ENCODE results near the gene LIX1L.

LIX1L gene

DNA sequence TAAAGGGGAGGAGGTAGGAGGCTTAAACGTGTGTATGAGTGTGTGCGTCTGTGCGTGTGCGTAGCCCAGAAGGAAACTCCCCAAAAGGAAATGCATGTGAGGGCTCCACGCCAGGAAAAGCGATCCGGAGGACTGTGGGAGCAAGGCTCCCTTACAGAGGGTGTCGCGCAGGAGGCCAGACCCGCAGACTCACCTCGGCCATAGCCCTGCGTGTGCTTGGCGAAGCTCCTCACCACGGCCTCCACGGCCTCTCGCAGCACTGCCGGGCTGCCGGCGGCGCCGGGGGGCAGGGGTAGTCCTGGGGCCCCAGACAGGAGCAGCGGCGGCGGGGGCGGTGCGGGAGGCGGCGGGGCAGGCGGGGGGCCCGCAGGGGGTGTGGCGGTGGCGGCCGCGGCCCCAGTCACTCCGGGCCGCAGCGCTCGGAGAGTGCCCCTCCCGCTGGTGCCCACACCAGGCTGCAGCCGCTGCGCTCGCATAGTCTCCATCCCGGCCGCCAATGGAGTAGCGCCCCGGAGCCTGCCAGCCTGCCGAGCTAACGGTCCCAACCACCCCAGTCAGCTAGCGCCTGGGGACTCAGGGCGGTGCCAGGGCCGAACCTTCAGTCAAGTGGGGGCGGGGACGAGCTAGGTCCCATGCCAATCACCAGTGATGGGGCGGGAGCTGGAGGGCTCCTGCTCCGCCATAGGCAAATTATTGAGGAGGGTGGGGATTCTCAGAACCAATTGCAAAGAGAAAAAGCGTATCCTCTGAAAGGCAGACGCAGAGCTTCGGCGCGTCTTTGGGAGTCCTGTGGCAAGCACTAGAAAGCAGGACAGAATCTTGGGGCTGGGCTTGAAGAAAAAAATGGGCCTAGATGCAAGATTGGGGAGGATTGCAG is at the start of gene LIX1L:
LIX1L (minus strand) TSS at position 575 of the 877 bp plus-strand sequence; CDS start at position 485, 90 bp downstream.
- DNase-seq, result peak; percentile 96

DNA sequence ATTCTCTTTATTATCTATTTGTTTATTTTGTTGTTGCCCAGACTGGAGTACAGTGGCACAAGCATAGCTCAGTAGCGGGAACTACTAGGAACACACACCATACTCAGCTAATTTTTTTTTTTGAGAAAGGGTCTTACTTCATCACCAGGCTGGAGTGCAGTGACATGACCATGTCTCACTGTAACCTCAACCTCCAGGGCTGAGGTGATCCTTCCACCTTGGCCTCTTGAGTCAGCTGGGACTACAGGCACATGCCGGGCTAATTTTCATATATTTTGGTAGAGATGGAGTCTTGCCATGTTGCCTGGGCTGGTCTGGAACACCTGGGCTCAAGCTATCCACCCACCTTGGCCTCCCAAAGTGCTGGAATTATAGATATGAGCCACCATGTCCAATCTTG is 43.9 kb upstream of the LIX1L start:
- no peak for DNase-seq

DNA sequence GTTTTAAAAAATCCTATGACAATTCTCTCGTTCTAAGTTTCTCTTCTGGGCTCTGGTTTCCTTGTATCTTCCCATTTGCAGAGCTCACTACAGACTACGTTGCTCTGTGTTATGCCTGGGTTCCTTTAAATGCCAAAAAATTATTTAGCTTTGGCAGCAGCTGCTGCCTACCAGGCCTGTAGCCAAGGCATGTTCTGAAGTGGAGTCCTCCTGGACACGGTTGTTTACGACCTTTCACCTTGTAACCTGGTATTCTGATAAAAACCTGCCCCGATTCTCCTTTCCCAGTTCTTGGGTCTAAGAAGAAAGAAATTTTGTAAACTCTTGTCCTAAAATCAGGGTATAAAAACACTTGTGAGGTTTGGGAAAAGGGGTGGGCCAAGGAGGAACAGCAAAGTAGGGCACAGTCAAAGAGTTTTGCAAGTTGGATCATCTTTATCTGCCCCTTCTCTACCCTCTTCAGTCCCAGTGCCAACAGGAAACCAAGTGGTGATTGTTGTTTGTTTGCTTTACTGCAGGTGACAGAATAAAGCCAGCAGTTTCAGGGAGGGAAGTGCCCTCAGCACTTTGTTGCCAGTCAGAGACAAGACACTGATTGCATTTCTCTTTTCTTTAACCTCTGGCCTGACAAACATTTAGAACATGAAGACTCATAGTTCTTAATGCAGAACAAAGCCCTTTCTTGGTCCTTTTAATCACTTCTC is 41.7 kb upstream of the LIX1L start:
- peak; percentile 27 for DNase-seq

DNA sequence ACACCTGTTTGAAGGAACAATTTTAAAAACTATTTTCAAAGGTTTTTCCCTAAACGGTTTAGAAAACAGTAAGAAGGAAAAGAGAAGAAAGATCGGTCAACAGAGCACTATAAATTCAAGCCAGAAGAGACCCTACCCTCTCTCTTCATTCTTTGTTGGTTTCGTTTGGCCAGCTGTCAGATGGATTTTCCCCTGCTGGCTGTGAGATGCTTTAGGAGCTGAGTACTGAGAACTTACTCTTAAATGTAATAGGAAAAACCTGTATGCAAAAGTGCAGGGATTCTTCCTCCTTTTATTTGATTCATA is 39.9 kb upstream of the LIX1L start:
- DNase-seq, result peak; percentile 30

DNA sequence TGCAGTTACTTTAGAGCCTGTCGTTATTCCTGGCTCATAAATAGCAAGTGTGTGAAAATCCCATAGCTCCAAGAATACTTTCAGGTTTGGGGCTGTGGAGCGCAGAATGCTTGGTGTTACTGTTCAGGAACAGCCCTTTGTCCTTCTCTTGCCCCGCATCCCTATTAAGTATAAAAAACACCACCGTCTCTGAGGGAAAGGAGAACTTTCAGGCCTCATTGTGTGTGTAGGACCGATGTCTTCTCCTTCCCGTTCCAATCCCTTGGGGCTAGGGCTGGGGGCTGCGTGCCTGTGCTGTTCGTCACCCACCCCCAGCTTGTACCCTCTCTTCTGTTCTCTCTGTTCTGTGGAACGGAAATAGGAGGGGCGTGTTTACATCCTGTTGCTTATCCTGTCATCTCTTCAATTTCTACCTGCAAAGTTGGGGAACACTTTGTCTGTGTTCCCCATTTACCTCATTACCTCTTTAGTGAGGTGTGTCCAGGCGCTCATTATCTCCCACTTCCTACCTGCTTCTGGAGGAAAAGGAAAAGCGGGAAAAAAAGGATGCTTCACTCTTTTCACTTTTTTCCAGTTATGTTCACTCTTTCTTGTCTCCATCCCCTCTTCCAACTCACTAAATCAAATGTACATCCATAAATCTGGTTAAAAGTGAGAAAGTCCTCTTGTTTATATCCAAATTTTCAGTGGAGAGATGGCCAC is 39.4 kb upstream of the LIX1L start:
- peak; percentile 35 for DNase-seq

DNA sequence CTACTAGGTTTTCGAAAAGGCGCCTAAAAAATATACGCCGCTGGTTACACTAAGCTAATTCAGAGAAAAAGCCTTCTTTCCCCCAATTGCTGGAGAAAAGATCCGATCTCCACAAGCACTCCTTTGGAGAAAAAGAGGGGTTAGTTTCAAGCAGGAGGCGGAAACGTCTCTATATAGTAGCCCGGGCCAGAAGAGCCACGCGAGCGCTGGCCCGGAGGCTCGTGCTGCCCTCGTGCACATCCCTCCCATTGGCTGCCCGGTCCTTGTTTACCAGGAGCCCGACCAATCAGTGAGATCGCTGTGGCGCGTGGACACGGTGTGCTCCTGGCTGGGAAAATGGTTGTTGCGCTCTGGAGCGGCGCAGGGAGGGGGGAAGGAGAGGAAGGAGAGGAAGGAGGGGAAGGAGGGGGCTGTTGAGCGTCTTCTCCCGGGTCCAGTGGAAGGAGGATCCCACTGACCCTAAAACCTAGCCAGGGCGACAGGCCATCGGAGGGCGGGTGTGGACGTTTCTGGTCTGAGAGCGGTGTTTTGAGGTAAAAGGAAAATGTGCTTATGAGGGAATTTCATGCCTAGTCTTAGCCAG is 38.7 kb upstream of the LIX1L start, which contains the start of gene TXNIP:
TXNIP (minus strand) TSS at position 147 of the 583 bp plus-strand sequence. CDS start 313 bp downstream, outside the sequence.
- DNase-seq, result peak; percentile 99

DNA sequence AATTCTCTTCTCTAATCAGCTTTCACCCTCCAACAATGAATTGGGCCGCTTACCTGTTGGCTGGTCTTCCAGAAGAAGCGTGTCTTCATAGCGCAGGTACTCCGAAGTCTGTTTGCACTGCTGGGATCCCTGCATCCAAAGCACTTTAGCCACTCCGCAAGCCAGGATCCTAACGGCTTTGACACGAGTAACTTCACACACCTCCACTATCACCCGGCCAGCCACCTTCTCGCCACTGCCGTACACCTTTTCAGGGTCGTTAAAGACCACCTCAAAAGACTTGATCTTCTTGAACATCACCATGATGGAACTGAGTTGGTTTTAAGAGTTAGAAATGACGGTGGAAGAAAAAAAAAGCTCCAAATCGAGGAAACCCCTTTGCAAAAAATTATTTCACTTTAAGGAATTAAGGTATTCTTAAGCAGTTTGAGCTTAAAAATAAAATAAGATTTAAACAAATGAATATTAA is 38.2 kb upstream of the LIX1L start:
- peak; percentile 44 for DNase-seq

DNA sequence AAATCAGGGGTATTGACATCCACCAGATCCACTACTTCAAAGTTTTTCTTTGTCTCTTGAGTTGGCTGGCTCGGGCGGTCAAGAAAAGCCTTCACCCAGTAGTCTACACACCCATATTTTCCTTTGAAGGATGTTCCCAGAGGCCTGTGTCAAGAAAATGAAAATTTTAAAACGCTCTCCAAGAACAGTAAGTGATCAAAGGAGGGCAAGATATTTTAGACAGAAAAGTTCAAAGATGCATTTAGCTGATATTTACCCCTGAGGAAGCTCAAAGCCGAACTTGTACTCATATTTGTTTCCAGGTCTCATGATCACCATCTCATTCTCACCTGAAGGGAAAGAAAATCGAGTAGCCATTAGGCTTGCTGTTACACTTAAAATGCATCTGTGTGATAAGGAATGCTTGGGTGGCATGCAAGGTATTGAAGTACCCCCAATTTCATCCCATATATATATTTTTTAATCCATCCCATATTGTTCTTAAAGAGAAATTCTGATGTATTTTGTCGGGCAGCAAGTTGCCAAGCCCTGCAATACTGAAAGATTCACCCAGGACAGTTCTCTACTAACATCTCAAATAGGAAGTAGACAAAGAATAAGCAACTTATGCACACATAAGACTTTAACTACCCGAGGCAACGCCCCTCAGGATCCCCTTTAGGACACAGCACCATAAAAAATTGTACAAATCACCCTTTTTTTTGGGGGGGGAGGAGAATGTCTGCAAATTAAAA is 37.5 kb upstream of the LIX1L start:
- DNase-seq, result no peak

DNA sequence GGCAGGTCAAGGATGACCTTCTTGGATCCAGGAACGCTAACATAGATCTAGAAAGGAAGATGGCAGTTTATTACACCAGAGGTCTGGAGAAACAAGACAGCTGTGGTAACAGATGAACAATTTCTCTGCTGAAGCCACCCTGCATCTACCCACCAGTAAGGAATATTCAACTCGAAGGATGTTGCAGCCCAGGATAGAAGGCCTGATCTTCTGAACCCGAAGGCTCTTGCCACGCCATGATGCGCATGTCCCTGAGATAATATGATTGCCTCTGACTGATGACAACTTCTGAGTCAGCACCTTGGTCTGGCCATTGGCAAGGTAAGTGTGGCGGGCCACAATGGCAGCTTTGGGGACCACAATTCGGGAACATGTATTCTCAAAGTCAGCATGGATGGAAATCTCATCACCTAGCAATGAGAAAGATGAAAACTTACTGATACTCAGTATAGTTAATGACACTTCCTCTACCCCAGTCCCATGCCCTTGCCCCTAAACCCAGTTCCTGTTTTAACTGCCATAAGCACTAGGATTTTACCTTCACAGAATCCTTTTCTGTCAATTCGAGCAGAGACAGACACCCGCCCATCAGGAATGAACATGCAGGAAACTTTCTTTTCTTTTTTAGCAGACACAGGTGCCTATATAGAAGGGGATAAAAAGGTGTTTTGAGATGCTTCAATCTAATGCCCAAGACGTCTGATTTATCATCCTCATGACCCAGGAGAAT is 36.7 kb upstream of the LIX1L start:
- no peak for DNase-seq

DNA sequence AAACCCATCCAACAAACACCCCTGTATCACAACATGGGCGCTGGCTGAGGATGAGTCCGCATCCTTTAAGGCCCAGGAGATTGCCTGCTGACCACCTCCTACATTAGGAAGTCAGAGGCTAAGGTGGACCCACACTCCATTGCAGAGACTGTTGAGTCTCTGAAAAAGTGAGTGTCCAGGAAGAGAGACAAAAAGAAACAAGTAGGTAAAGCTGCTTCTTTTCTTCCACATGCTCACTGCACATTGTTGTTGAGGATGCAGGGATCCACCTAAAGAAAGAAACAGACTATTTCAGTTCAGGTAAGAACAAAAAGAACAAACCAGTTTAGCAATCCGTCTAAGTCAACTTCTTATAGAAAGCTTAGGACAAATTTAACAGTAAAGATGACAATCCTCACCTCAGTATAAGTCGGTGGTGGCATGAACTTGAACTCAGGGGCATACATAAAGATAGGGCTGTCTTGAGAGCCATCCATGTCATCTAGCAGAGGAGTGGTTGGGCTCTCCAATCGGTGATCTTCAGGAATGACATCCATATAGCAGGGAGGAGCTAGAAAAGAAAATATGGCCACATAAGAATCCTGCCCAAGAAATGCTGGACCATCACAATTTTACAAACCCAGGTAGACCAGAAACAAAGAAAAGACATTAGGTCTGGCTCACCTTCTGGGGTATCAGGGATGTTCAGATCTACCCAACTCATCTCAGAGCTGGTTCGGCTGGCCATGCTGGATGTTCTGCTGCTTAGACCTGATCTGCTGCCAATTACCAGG is 36.0 kb upstream of the LIX1L start:
- no peak for DNase-seq

DNA sequence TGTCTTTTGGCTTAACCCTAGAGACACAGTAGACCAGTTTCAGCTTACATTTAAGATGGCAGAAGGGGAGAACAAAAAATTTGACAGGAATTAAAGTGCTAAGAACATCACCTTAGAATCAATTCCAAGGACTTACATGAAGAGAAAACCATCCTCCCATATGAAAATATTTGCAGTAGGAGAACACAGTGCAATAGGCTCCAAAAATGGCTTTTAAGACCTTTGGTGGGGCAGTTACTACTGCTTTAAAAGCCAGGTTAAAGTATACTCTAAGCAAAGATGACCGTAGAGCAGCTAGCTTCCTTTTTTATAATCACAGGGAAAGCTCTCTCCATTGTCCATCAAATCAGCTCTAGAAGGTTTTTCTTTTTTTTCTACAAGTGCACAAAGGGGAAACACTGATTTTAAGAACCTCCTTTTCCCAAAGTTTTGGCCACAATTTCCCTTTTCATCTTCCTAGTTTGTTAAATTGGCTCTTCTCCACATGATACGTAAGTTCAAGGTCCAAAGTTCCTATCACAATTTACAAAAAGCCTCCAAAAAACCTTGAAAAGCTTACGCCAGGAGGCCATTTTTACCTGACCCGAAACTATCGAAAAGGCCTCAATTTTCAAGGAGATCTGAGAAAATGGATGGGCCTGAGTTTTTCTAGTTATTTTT is 35.3 kb upstream of the LIX1L start:
- DNase-seq, result no peak

DNA sequence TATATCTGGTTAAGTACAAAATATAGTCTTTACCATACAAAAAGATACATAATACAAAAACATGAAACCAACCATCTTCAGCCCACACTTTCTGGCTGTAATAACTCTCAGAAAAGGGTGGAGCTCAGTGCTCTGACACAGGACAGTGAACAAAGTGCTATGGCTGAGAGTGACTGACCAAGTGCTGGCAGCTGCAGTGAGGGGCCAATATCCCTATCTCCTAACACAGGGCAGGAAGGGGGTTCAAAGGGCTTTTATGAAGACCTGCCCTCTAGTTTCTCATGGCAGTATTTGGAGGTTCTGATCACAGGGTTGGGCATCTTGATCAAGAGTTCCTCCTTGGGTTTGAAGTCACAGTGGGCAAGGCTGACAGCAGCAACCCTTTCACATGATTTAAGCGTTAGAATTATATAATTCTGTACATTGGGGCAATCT is 34.7 kb upstream of the LIX1L start:
- no peak for DNase-seq

DNA sequence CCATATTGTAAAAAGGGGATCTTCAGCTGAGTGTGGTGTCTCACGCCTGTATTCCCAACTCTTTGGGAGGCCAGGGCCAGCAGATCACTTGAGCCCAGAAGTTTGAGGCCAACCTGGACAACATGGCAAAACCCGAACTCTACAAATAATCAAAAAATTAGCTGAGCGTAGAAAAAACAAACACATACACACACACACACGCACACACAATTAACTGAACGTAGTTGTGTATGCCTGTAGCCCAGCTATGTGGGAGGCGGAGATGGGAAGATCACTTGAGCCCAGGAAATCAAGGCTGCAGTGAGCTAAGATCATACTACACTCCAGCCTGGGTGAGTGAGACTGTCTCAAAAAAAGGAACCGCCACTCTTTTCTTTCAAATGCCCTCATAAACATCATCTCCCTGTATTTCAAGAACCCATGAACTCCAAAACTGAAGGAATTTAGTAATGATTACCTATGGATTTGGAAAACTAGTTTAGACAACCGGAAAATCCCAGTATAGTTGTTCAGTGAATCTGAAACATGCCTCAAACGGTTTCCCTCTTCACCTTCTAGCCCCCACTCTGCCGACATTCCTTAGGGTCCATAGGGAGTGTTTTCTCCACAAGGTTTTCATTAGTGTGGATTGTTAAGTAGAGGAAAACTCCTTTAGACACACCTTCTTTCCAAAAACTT is 34.1 kb upstream of the LIX1L start:
- DNase-seq, result no peak

DNA sequence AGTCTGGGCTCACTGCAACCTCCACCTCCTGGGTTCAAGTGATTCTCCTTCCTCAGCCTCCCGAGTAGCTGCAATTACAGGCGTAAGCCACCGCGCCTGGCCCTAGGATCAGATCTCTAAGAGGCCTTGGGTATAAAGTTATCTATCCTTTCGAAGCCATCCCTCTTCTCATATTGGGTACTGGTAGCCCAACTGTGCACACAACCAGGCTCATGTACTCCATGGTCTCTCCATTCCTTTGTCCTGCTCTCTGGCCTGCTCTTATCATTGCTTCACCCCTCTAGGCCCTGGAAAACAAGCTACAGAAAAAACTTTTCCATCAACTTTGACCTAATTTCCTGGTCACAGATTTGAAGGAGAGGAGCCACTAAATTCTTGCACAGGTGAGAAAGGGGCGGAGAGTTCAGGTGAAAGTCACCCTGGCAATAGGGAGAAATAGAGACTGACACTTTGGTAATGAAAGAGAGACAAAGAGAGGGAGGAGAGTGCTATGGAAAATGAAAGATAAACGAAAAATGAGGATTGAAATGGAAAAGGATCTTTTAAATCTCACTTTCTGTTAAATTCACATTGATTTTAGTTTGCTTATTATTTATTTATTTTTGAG is 32.5 kb upstream of the LIX1L start:
- no peak for DNase-seq

DNA sequence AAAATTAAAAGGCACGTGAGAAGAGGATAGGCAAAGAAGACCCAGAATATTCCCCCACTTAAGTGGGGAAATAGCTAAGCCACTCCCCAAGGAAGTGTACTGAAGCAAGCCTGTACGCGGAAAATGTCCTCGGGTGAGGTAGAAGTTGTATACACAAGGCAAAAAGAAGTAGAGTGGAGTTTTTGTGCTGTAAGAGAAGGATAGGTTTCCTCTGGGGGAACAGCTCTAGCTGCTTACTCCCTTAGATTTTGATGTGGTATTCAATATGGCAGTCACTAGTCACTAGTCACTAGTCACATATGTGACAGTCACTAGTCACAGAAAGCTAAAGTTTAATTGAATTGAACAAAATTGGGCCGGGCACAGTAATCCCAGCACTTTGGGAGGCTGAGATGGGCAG is 31.0 kb upstream of the LIX1L start:
- DNase-seq, result no peak

DNA sequence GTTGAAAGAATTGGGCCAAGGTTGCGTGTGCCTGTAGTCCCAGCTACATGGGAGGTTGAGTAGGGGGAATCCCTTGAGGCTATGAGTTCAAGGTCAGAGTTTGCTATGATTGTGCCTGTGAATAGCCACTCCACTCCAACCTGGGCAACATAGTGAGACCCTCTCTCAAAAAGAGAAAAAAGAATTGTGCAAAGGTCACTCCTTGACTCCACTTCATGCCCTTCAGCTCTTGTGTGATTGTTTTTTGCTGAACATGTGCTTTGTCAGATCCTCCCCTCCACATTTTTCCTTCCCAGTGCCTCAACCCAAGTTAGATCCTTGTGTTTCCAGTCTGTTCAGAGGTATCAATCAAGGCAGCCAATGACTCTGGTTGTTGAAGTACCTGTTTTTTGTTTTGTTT is 30.1 kb upstream of the LIX1L start:
- DNase-seq, result no peak

DNA sequence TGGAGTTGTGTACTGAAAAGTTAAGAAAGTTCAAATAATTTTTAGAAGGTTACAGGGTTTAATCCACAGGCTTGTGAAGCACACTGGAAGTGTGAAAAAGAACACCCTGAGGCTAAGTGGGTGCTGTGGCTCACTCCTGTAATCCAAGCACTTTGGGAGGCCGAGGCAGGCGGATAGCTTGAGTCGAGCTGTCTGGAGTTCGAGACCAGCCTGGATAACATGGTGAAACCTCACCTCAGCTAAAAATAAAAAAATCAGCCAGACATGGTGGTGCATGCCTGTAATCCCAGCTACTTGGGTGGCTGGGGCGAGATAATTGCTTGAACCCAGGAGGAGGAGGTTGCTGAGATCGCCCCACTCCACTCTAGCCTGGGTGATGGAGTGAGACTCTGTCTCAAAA is 28.7 kb upstream of the LIX1L start:
- no peak for DNase-seq

DNA sequence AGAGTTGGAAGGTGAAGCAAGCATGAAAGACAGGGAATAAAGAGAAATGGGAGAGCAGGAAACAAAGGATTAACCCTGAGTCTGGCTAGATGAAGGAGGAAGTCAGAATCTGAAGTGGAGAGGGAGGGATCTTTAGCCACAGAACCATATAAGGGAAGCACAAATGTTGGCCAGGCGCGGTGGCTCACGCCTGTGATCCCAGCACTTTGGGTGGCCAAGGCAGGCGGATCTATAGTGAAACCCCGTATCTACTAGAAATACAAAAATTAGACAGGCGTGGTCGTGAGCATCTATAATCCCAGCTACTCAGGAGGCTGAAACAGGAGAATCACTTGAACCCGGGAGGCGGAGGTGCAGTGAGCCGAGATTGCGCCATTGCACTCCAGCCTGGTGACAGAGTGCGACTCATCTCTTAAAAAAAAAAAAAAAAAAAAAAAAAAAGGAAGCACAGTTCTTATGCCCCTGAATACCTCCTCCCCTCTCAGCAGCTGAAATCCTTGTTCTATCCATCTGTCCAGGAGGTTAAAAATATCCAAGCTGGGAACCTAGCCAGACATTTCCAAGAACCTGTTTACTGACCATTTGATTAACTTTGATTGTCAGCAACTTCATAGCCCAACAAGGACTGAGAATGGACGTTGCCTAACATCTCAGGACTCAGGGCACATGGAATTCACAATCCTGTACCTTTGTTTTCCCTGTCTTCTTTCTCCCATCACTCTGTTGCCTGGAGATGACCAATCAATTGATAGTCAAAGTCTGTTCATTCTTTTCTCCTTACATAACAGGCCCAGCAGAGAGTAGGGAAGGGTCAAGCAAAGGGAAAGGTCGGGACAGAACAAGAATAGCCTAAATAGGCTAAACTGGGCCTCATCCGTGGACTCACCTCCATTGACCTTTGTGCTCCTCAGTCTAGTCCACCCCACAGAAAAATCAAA is 28.0 kb upstream of the LIX1L start:
- peak; percentile 21 for DNase-seq

Measured in NCI-H146 (cell line).